Fibroblast of lung (primary cell): Measurements from ENCODE around the gene LZTS2.

Source experiments
- EZH2 ChIP-seq: IDR thresholded peaks from 2 replicates; pipeline ENCODE4 v1.5.1; 2012; ENCODE audit warnings: low read length, control low read depth, mild to moderate bottlenecking; ENCODE audit errors: missing control alignments
- TF ChIP-seq, protein P1 (sequence below), 2 donors: IDR thresholded peaks in 1 of 2; conservative IDR thresholded peaks in 1 of 2; 1 replicate in 1 of 2; 2 replicates in 1 of 2; pipeline ENCODE4 v1.5.1; 2011 to 2012; ENCODE audit warnings: low read length in 2 of 2, control low read depth in 1 of 2, inconsistent platforms in 1 of 2, low read depth in 1 of 2, mild to moderate bottlenecking in 1 of 2

DNA sequence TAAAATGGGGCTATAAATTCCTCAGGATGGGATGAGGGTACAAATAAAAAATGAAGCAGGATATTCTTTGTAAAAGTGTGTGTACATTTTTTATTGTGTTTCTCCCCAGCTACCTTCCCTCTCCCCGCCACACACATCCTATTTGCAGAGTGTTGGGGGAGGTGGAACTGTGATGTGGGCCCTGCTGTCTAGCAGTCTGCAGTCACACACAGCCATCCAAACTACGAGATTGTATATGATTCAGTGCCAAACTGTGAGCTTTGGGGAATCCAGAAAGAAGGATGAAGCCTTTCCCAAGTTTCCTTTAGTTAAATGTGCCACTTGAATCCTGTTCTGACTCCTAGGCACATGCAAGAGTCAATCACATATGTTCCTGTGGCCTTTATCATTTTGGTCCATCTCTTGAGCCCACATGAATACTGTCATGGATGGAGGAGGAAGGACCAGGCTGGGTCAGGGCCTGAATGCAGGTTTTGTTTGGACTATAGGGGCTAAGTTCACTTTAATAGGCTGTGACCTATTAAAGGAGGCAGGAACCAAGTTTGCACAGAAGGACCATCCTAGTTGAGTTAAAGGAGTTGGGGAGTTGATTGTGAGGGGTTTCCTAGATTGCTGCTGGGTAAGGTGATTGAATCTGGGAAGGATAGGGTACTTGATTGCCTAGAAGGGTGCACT lies 31.4 kb upstream of the LZTS2 start:
- TF ChIP-seq, protein P1, sequence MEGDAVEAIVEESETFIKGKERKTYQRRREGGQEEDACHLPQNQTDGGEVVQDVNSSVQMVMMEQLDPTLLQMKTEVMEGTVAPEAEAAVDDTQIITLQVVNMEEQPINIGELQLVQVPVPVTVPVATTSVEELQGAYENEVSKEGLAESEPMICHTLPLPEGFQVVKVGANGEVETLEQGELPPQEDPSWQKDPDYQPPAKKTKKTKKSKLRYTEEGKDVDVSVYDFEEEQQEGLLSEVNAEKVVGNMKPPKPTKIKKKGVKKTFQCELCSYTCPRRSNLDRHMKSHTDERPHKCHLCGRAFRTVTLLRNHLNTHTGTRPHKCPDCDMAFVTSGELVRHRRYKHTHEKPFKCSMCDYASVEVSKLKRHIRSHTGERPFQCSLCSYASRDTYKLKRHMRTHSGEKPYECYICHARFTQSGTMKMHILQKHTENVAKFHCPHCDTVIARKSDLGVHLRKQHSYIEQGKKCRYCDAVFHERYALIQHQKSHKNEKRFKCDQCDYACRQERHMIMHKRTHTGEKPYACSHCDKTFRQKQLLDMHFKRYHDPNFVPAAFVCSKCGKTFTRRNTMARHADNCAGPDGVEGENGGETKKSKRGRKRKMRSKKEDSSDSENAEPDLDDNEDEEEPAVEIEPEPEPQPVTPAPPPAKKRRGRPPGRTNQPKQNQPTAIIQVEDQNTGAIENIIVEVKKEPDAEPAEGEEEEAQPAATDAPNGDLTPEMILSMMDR (conservative IDR thresholded peaks at IDR 0.05 in 1 of 2, IDR thresholded peaks at IDR 0.05 in 1 of 2; ENCODE audit: low read depth in 1 of 2, low read length in 2 of 2), result no peak
- no peak for TF ChIP-seq EZH2
